K562 (cell line): ENCODE measurements around the gene UIMC1.

Source experiments
- CTCF ChIP-seq, 3 experiments: IDR thresholded peaks in 2 of 3; conservative IDR thresholded peaks in 1 of 3; 2 replicates each; pipeline ENCODE4 v1.5.1; 2011 to 2012; ENCODE audit warnings: low read length in 3 of 3, mild to moderate bottlenecking in 3 of 3, control low read depth in 2 of 3, improper control_type of control experiment in 1 of 3, inconsistent platforms in 1 of 3, low read depth in 1 of 3, mixed read lengths in 1 of 3, moderate library complexity in 1 of 3; ENCODE audit not compliant: insufficient read depth in 2 of 3
- DLX4 ChIP-seq: fragments of 250-450 bp; sonication (Bioruptor Pico); IDR thresholded peaks from 2 replicates; pipeline ENCODE4 v1.6.1; 2021; ENCODE audit warnings: mild to moderate bottlenecking
- ELF4 ChIP-seq: fragments of 450-650 bp; formaldehyde crosslinking; IDR thresholded peaks from 2 replicates; pipeline ENCODE4 v1.4.0; 2022; ENCODE audit warnings: missing genetic modification characterization
- EZH2 ChIP-seq: IDR thresholded peaks from 2 replicates; pipeline ENCODE4 v1.6.1; 2012; ENCODE audit warnings: low read depth, mild to moderate bottlenecking, inconsistent platforms, low read length, borderline replicate concordance
- HES1 ChIP-seq: fragments of 450-650 bp; IDR thresholded peaks from 2 replicates; pipeline ENCODE4 v1.6.1; 2016; ENCODE audit warnings: low read depth, mild to moderate bottlenecking, moderate library complexity
- KDM1A ChIP-seq, 2 experiments: fragments of 450-650 bp; IDR thresholded peaks; 2 replicates each; pipeline ENCODE4 v1.6.1; 2016; ENCODE audit warnings: mild to moderate bottlenecking in 2 of 2
- KLF1 ChIP-seq: fragments of 450-650 bp; IDR thresholded peaks from 2 replicates; pipeline ENCODE4 v1.6.1; 2016; ENCODE audit warnings: missing genetic modification characterization, missing compliant biosample characterization
- POLR2A ChIP-seq: fragments of 450-650 bp; conservative IDR thresholded peaks from 2 replicates; pipeline ENCODE4 v1.6.1; 2016
- PTBP1 ChIP-seq: fragments of 200-400 bp; formaldehyde crosslinking; IDR thresholded peaks from 2 replicates; pipeline ENCODE4 v1.6.1; 2017; ENCODE audit warnings: low read depth, low read length
- PTRF ChIP-seq: fragments of 450-650 bp; IDR thresholded peaks from 2 replicates; pipeline ENCODE4 v1.6.1; 2016; ENCODE audit warnings: mild to moderate bottlenecking, missing genetic modification characterization, missing compliant biosample characterization
- USF2 ChIP-seq: sonication (generic); formaldehyde crosslinking; IDR thresholded peaks from 2 replicates; pipeline ENCODE4 v1.5.0; 2020; ENCODE audit warnings: missing genetic modification reagents
- ZNF224 ChIP-seq: sonication (generic); formaldehyde crosslinking; IDR thresholded peaks from 2 replicates; pipeline ENCODE4 v1.8.0; 2022; ENCODE audit warnings: mild to moderate bottlenecking, missing genetic modification reagents

- TF ChIP-seq HES1 (no peak), PTRF (no peak), USF2 (no peak), PTBP1 (no peak), KLF1 (no peak), ELF4 (CRISPR knock-in tag) (no peak), KDM1A (IDR thresholded peaks at IDR 0.05) (no peak), POLR2A (no peak), CTCF (IDR thresholded peaks at IDR 0.05 in 2 of 3, conservative IDR thresholded peaks at IDR 0.05 in 1 of 3; ENCODE audit: insufficient read depth in 2 of 3, low read depth in 1 of 3, low read length in 3 of 3) (no peak), ZNF224 (CRISPR knock-in tag) (no peak), EZH2 (no peak), DLX4 (CRISPR knock-in tag) (no peak)
Measured at GRCh38 chr5:176901260-176902101, 105.1 kb downstream of the UIMC1 start.
